C4-2B (cell line): Measurements from ENCODE around the gene ZNF248.

ENCODE experiments used
- H3K27ac ChIP-seq: fragments of 450-650 bp; 2 replicates; pipeline ENCODE4 v1.5.1; 2017
- CTCF ChIP-seq: fragments of 450-650 bp; conservative IDR thresholded peaks from 2 replicates; pipeline ENCODE4 v1.5.1; 2017; ENCODE audit warnings: mild to moderate bottlenecking
- ZFX ChIP-seq: fragments of 450-650 bp; IDR thresholded peaks from 2 replicates; pipeline ENCODE4 v1.6.1; 2017

Gene ZNF248

GRCh38 chr10:37857287-37858211 lies at the start of gene ZNF248:
Gene ZNF248, minus strand, starts transcription at chr10:37857610. Its CDS starts 1,300 bp downstream, at chr10:37856310.
- TF ChIP-seq CTCF: no peak
- peak; percentile 79 for TF ChIP-seq ZFX
- H3K27ac ChIP-seq: peak within 1 kb of the TSS; percentile 96

GRCh38 chr10:37906382-37906781 lies 49.0 kb upstream of the ZNF248 start:
- H3K27ac ChIP-seq: no peak overlapping the region
- TF ChIP-seq CTCF (no peak), ZFX (no peak)

- no peak overlapping the region for H3K27ac ChIP-seq
- TF ChIP-seq ZFX (no peak), CTCF (no peak)
Measured at GRCh38 chr10:37896436-37896835, 39.0 kb upstream of the ZNF248 start.

- TF ChIP-seq ZFX (no peak), CTCF (no peak)
- no peak overlapping the region for H3K27ac ChIP-seq
Measured at GRCh38 chr10:37895674-37896073, 38.3 kb upstream of the ZNF248 start.

GRCh38 chr10:37885850-37886249 lies 28.4 kb upstream of the ZNF248 start:
- H3K27ac ChIP-seq: no peak overlapping the region
- no peak for TF ChIP-seq CTCF
- no peak for TF ChIP-seq ZFX

GRCh38 chr10:37872955-37873354 lies 15.5 kb upstream of the ZNF248 start:
- H3K27ac ChIP-seq: no peak overlapping the region
- TF ChIP-seq ZFX (no peak), CTCF (no peak)

- no peak overlapping the region for H3K27ac ChIP-seq
- TF ChIP-seq ZFX (no peak), CTCF (no peak)
Measured at GRCh38 chr10:37872283-37872682, 14.9 kb upstream of the ZNF248 start.
